GM12878 (cell line): ENCODE data around the gene DOHH.

Source experiments
- CTCF ChIP-seq, 3 experiments: IDR thresholded peaks in 2 of 3; conservative IDR thresholded peaks in 1 of 3; 2 replicates each; pipeline ENCODE4 v1.5.1; 2011; ENCODE audit warnings: low read depth in 3 of 3, low read length in 3 of 3, mild to moderate bottlenecking in 3 of 3, control low read depth in 2 of 3, moderate library complexity in 2 of 3, inconsistent platforms in 1 of 3, mixed read lengths in 1 of 3; ENCODE audit not compliant: control insufficient read depth in 2 of 3, insufficient read depth in 1 of 3; ENCODE audit errors: extremely low read depth in 1 of 3
- E2F4 ChIP-seq: IDR thresholded peaks from 2 replicates; pipeline ENCODE4 v1.6.1; 2012; ENCODE audit warnings: low read depth, low read length, improper control_type of control experiment
- EGR1 ChIP-seq, 2 experiments: IDR thresholded peaks; 1 replicate in 1 of 2; 2 replicates in 1 of 2; pipeline ENCODE4 v1.6.1; 2011 to 2012; ENCODE audit warnings: low read depth in 2 of 2, low read length in 2 of 2, borderline replicate concordance in 1 of 2, mild to moderate bottlenecking in 1 of 2, moderate library complexity in 1 of 2
- FOXK2 ChIP-seq: fragments of 450-650 bp; IDR thresholded peaks from 2 replicates; pipeline ENCODE4 v1.6.1; 2017; ENCODE audit warnings: mild to moderate bottlenecking, moderate library complexity
- MTA3 ChIP-seq: IDR thresholded peaks from 2 replicates; pipeline ENCODE4 v1.6.1; 2012; ENCODE audit warnings: low read length, inconsistent platforms, borderline replicate concordance

- TF ChIP-seq CTCF (IDR thresholded peaks at IDR 0.05 in 2 of 3, conservative IDR thresholded peaks at IDR 0.05 in 1 of 3; ENCODE audit: control insufficient read depth in 2 of 3, extremely low read depth in 1 of 3, insufficient read depth in 1 of 3, low read depth in 3 of 3, low read length in 3 of 3) (no peak), FOXK2 (no peak), E2F4 (no peak), EGR1 (IDR thresholded peaks at IDR 0.05; ENCODE audit: borderline replicate concordance in 1 of 2, low read depth in 2 of 2, low read length in 2 of 2) (no peak), MTA3 (no peak)
Measured at GRCh38 chr19:3453840-3454239, 46.6 kb downstream of the DOHH start.
